B cell (primary cell): ENCODE results near the gene KRT84.

Experiments
- CTCF ChIP-seq: fragments of 200-600 bp; IDR thresholded peaks from one replicate; pipeline ENCODE4 v1.8.0; 2022; ENCODE audit warnings: antibody characterized with exemption, mild to moderate bottlenecking
- EZH2 ChIP-seq: IDR thresholded peaks from 2 replicates; pipeline ENCODE4 v1.6.1; 2012; ENCODE audit warnings: borderline replicate concordance, low read depth, mild to moderate bottlenecking, moderate library complexity, low read length; ENCODE audit not compliant: insufficient read depth, poor library complexity, severe bottlenecking

- no peak for TF ChIP-seq EZH2
- no peak for TF ChIP-seq CTCF
Measured at GRCh38 chr12:52369809-52370208, 15.6 kb downstream of the KRT84 start.
